Measurements from ENCODE around the gene PEAK1. TPM values are rescaled to one million over a fixed set of nuclear protein-coding genes. Genes with fewer than 3 reads are reported as not detected.

PEAK1 gene
- total and polyA plus RNA-seq, 10 of the 15 experiments (the other 5 are each of a cell fraction or from before 2014, with no cell fraction given), result 0.62 to 24.2 (median 11.2) TPM

DNA sequence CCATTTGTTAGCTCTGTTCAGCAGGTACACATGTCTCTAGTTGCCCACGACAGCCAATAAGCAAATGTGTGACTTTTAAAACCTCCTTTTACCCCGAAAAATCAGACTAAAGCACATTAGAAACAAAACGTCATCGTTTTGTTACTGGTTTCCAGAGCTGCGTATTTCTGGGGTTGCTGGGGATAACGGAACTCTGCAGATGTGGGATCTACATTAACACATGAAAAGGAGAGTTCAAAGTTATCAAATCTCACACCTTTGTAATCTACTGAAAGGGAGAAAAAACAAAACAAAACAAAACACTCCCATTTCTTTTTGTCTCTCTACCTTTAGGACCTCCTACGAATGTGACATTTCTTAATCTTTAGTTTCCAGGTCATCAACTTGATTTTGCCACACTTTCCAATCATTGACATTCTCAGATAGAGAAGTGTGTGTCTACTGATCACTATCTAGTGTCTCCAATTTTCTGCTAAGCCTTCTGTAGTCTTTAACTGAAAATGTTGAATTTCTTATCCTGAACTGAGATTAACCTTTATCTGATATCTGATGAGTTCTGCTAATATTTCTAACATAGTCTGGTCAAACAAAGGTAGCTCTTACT is 256.0 kb downstream of the PEAK1 start (continued):
- TF ChIP-seq, protein P1, sequence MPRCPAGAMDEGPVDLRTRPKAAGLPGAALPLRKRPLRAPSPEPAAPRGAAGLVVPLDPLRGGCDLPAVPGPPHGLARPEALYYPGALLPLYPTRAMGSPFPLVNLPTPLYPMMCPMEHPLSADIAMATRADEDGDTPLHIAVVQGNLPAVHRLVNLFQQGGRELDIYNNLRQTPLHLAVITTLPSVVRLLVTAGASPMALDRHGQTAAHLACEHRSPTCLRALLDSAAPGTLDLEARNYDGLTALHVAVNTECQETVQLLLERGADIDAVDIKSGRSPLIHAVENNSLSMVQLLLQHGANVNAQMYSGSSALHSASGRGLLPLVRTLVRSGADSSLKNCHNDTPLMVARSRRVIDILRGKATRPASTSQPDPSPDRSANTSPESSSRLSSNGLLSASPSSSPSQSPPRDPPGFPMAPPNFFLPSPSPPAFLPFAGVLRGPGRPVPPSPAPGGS (IDR thresholded peaks at IDR 0.05; ENCODE audit: borderline replicate concordance, insufficient read depth, low read depth, low read length, poor library complexity, severe bottlenecking), result no peak
- TF ChIP-seq, protein P2, sequence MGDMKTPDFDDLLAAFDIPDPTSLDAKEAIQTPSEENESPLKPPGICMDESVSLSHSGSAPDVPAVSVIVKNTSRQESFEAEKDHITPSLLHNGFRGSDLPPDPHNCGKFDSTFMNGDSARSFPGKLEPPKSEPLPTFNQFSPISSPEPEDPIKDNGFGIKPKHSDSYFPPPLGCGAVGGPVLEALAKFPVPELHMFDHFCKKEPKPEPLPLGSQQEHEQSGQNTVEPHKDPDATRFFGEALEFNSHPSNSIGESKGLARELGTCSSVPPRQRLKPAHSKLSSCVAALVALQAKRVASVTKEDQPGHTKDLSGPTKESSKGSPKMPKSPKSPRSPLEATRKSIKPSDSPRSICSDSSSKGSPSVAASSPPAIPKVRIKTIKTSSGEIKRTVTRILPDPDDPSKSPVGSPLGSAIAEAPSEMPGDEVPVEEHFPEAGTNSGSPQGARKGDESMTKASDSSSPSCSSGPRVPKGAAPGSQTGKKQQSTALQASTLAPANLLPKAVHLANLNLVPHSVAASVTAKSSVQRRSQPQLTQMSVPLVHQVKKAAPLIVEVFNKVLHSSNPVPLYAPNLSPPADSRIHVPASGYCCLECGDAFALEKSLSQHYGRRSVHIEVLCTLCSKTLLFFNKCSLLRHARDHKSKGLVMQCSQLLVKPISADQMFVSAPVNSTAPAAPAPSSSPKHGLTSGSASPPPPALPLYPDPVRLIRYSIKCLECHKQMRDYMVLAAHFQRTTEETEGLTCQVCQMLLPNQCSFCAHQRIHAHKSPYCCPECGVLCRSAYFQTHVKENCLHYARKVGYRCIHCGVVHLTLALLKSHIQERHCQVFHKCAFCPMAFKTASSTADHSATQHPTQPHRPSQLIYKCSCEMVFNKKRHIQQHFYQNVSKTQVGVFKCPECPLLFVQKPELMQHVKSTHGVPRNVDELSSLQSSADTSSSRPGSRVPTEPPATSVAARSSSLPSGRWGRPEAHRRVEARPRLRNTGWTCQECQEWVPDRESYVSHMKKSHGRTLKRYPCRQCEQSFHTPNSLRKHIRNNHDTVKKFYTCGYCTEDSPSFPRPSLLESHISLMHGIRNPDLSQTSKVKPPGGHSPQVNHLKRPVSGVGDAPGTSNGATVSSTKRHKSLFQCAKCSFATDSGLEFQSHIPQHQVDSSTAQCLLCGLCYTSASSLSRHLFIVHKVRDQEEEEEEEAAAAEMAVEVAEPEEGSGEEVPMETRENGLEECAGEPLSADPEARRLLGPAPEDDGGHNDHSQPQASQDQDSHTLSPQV (IDR thresholded peaks at IDR 0.05), result no peak
- no peak for TF ChIP-seq ETV6 (conservative IDR thresholded peaks at IDR 0.05 in 1 of 2, IDR thresholded peaks at IDR 0.05 in 1 of 2; ENCODE audit: borderline replicate concordance in 1 of 2, low read depth in 1 of 2)

All from GM12878 (cell line).